Fibroblast of mammary gland (primary cell): ENCODE measurements around the gene PLPPR5.
A peak's percentile ranks its signal among the peaks of the same experiment; 100 is the strongest.

ENCODE experiments used
- DNase-seq: peaks from one replicate; pipeline ENCODE4 v3.0.0-alpha.2; 2010; ENCODE audit warnings: low read depth
- H3K4me3 ChIP-seq: 2 replicates; pipeline ENCODE4 v1.5.1; 2011; ENCODE audit warnings: low read depth, mild to moderate bottlenecking, low read length, moderate library complexity; ENCODE audit not compliant: control insufficient read depth
- TF ChIP-seq, protein P1 (sequence below): conservative IDR thresholded peaks from 2 replicates; pipeline ENCODE4 v1.5.1; 2011; ENCODE audit warnings: low read depth, low read length, inconsistent platforms; ENCODE audit not compliant: control insufficient read depth, insufficient read depth

The PLPPR5 gene

DNA sequence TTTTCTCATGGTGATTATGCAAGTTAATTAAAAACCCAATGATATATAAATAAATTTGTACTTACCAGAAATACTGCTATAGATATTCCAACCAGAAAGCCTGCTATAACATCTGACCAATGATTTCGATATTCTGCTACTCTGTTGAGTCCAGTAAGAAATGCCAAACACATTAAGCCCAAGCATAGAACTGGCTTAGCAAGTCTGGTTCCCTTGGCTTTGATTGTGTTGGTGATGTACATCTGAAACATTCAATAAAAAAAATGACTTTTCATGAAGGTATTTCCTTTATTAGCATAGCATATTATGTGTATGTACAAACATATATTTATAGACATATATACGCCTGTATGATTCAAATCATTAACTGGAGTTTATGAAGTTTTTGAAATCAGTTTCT is 82.8 kb downstream of the PLPPR5 start:
- H3K4me3 ChIP-seq: no peak overlapping the region
- TF ChIP-seq, protein P1, sequence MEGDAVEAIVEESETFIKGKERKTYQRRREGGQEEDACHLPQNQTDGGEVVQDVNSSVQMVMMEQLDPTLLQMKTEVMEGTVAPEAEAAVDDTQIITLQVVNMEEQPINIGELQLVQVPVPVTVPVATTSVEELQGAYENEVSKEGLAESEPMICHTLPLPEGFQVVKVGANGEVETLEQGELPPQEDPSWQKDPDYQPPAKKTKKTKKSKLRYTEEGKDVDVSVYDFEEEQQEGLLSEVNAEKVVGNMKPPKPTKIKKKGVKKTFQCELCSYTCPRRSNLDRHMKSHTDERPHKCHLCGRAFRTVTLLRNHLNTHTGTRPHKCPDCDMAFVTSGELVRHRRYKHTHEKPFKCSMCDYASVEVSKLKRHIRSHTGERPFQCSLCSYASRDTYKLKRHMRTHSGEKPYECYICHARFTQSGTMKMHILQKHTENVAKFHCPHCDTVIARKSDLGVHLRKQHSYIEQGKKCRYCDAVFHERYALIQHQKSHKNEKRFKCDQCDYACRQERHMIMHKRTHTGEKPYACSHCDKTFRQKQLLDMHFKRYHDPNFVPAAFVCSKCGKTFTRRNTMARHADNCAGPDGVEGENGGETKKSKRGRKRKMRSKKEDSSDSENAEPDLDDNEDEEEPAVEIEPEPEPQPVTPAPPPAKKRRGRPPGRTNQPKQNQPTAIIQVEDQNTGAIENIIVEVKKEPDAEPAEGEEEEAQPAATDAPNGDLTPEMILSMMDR: no peak
- peak; percentile 36 for DNase-seq

DNA sequence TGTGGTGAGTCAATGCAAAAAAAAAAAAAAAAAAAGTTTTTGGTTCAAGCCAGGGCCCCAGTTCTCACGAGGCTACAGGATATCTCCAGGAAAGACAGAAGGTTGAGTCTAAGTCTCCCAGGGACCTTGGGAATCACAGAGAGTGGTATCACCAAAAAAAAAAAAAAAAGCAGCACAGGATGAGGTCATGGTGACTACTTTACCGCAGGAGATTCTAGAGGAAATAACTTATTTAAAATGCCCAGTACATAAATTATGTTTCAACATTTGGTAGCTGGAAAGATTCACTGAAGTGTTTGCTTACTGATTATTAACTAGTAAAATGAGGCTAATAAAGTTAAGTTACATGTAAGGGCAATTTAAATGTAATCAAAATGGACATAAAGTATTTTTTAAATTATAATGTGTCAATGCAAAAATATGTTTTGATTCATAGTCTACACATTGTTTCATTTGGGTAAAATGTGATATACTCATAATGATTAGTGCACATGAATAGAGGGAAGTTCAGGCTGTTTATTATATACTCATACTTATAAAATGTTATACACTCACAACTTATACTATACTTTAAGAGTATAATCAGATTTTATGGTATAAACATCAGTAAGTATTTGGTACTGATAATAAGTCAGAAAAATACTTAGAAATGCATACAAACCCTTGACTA is 84.1 kb downstream of the PLPPR5 start:
- TF ChIP-seq, protein P1: no peak
- DNase-seq: peak; percentile 94
- H3K4me3 ChIP-seq: no peak overlapping the region

DNA sequence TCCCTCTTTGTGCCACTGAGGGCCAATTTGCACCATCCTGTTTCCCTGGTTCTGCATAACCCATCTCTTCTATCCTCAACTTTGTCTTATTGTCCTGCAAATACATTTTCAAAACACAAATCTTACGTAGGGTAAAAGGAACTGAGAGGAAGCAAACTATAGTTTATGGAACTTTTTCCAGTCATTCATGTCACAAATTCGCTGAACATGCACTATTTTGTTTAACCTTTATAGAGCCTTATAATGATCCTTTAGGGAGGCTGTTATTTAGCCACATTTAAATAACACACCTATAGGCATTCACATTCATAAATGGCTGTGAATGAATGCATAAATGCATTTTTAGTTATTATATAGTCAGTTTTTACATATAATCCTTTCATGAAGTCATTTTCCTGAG is 85.0 kb downstream of the PLPPR5 start:
- H3K4me3 ChIP-seq: no peak overlapping the region
- TF ChIP-seq, protein P1: no peak
- DNase-seq: no peak

DNA sequence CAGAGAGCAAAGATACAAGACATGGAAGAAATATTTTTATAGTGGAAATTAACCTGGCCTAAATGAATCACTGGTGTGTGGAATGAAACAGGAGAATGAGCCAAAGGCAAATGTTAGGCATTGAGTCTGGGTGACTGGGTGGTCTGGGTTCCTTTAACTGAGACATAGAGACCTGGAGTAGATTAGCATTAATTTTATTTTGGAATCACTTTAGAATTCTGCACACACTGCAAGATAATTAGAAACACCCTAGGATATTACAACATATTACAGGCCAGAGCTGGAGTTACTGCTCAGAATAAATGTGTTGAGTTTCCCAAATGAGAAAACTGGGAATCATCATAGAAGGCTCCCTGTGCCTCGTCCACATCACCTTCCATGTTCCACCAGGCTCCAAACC is 85.5 kb downstream of the PLPPR5 start:
- H3K4me3 ChIP-seq: no peak overlapping the region
- TF ChIP-seq, protein P1: no peak
- DNase-seq: peak; percentile 43

DNA sequence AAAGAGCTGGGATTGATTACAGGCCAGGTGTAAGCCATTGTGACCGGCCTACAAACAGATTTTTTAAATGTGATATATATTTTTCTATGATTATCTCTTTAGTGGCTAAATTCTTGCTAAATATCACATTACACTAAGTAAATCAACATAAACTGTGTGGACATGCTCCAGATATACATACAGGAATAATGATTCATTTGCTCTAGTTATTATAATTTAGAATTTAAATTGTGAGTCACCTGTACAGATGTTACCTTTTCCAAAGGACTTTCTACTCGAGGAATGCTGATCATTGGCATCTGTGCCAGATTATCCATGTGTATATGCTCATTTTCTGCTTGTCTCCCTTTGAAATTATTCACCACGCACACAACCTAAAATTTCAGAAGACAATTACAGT is 90.1 kb downstream of the PLPPR5 start:
- peak; percentile 14 for DNase-seq
- TF ChIP-seq, protein P1: no peak
- H3K4me3 ChIP-seq: no peak overlapping the region

DNA sequence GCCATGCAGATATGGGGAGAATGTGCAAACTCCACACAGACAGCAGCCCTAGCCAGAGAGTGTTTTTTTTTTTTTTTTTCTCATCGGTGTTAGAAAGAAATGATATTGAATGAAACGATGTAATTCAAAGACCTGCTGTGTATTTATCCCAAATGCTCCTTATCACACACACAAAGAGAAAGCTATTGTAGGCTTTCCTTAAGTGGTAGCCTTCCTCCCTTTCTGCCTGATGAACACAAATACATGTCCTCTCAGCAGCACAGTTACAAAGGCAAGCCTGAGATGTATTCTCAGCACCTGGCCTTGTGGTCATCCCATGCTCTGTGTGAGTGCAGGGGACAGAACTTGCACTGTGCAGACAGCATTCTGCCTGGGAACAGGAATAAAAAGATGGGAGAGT is 93.8 kb downstream of the PLPPR5 start:
- no peak for DNase-seq
- H3K4me3 ChIP-seq: no peak overlapping the region
- TF ChIP-seq, protein P1: no peak

DNA sequence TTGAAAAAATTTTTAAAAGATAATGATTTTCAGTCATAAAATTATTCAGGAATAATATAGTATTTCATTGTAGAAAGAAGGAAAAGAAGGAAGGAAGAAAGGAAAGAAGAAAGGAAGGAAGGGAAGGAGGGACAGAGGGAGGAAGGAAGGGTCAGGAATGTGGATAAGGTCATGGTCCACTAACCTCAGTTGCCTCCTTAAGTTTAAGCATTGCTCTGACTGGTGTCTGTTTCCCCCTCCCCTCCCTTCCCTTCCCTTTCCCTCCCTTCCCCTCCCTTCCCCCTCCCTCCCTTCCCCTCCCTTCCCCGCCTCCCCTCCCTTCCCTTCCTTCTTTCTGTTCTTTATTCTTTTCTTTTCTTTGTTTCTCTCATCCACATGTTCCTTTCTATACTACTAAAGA is 95.7 kb downstream of the PLPPR5 start:
- H3K4me3 ChIP-seq: no peak overlapping the region
- TF ChIP-seq, protein P1: no peak
- no peak for DNase-seq
